H1 (cell line): ENCODE results near the gene CGNL1. TPM values are rescaled to one million over a fixed set of nuclear protein-coding genes. Genes with fewer than 3 reads are reported as not detected.

Source experiments
- CTCF ChIA-PET: fragments of 300-600 bp; sonication (Branson Sonifier 250); formaldehyde crosslinking; loops from one replicate; lab custom pipeline; 2021; ENCODE audit not compliant: partially characterized antibody; lab: Charles Lee
- POLR2A ChIA-PET: fragments of 300-600 bp; sonication (Branson Sonifier 250); formaldehyde crosslinking; loops from one replicate; lab custom pipeline; 2021; ENCODE audit warnings: inconsistent platforms; ENCODE audit not compliant: partially characterized antibody; lab: Charles Lee
- DNase-seq, 2 experiments: peaks; one replicate each; pipeline versions ENCODE4 v3.0.0 to v3.0.0-alpha.2; 2010 to 2022; ENCODE audit warnings: low spot score in 2 of 2, low read depth in 1 of 2, mixed read lengths in 1 of 2
- FAIRE-seq: peaks from 2 replicates; lab custom pipeline; 2011; peaks lifted over from hg19 to GRCh38; lab: Jason Lieb, UNC
- H2AFZ ChIP-seq: 2 replicates; pipeline ENCODE4 v1.8.1; 2012; ENCODE audit warnings: low read length, inconsistent platforms
- H2AK5ac ChIP-seq: 2 replicates; pipeline ENCODE4 v1.6.1; 2013; ENCODE audit warnings: low read depth, low read length
- H2BK120ac ChIP-seq: replicated peaks from 2 replicates; pipeline ENCODE3; 2013; ENCODE audit warnings: low read depth, low read length, inconsistent platforms
- H2BK12ac ChIP-seq: 2 replicates; pipeline ENCODE4 v1.6.1; 2013; ENCODE audit warnings: low read depth, low read length
- H2BK15ac ChIP-seq: 2 replicates; pipeline ENCODE4 v1.6.1; 2013; ENCODE audit warnings: low read length
- H2BK20ac ChIP-seq: 2 replicates; pipeline ENCODE4 v1.6.1; 2013; ENCODE audit warnings: low read length
- H2BK5ac ChIP-seq: 2 replicates; pipeline ENCODE4 v1.6.1; 2013; ENCODE audit warnings: low read depth, low read length
- H3K14ac ChIP-seq: 2 replicates; pipeline ENCODE4 v1.6.1; 2013; ENCODE audit warnings: inconsistent platforms; ENCODE audit not compliant: insufficient read length
- H3K18ac ChIP-seq: 2 replicates; pipeline ENCODE4 v1.6.1; 2013; ENCODE audit warnings: low read length; ENCODE audit errors: extremely low read depth
- H3K23ac ChIP-seq: 2 replicates; pipeline ENCODE4 v1.6.1; 2013; ENCODE audit warnings: inconsistent platforms; ENCODE audit not compliant: insufficient read length
- H3K23me2 ChIP-seq: 2 replicates; pipeline ENCODE4 v1.6.1; 2013; ENCODE audit warnings: low read depth, low read length
- H3K27ac ChIP-seq: 2 replicates; pipeline ENCODE4 v1.6.1; 2011; ENCODE audit warnings: low read depth, low read length, inconsistent platforms
- H3K27me3 ChIP-seq, 4 experiments: replicated peaks in 1 of 4; 1 replicate in 1 of 4; 2 replicates in 3 of 4; pipeline versions ENCODE4 v1.6.1 to v1.8.1; 2011 to 2013; ENCODE audit warnings: low read length in 3 of 4, mild to moderate bottlenecking in 3 of 4, inconsistent platforms in 2 of 4, mixed read lengths in 2 of 4, moderate library complexity in 1 of 4; ENCODE audit not compliant: control insufficient read depth in 3 of 4, insufficient read depth in 3 of 4; ENCODE audit errors: extremely low read depth in 1 of 4
- H3K36me3 ChIP-seq, 4 experiments: 2 replicates each; pipeline versions ENCODE4 v1.6.1 to v1.8.1; 2011 to 2013; ENCODE audit warnings: mild to moderate bottlenecking in 4 of 4, low read length in 3 of 4, moderate library complexity in 2 of 4, control low read depth in 1 of 4, inconsistent platforms in 1 of 4; ENCODE audit not compliant: insufficient read depth in 4 of 4, control insufficient read depth in 2 of 4
- H3K4ac ChIP-seq: replicated peaks from 2 replicates; pipeline ENCODE3; 2013; ENCODE audit warnings: low read length, low read depth, mixed read lengths, inconsistent platforms; ENCODE audit not compliant: insufficient read length
- H3K4me1 ChIP-seq, 4 experiments: replicated peaks in 1 of 4; 1 replicate in 1 of 4; 2 replicates in 3 of 4; pipeline versions ENCODE4 v1.6.1 to v1.8.1; 2011 to 2013; ENCODE audit warnings: low read length in 3 of 4, inconsistent platforms in 2 of 4, mixed read lengths in 1 of 4; ENCODE audit not compliant: insufficient read depth in 4 of 4, control insufficient read depth in 3 of 4
- H3K4me2 ChIP-seq, 2 experiments: 2 replicates each; pipeline versions ENCODE4 v1.6.1 to v1.8.1; 2011 to 2013; ENCODE audit warnings: low read depth in 2 of 2, low read length in 2 of 2, control low read depth in 1 of 2, inconsistent platforms in 1 of 2, mild to moderate bottlenecking in 1 of 2; ENCODE audit not compliant: insufficient read depth in 1 of 2
- H3K4me3 ChIP-seq, 4 experiments: fragments of 200-600, 300-600 bp in 1 of 4; sonication (generic), shearing (Covaris generic), sonication (Bioruptor Twin) in 1 of 4; 2 replicates each; pipeline versions ENCODE4 v1.5.1 to v1.8.1; 2011 to 2016; ENCODE audit warnings: low read length in 4 of 4, low read depth in 3 of 4, control low read depth in 2 of 4, inconsistent platforms in 2 of 4, mild to moderate bottlenecking in 2 of 4, mixed read lengths in 1 of 4, moderate library complexity in 1 of 4; ENCODE audit not compliant: insufficient read depth in 2 of 4; ENCODE audit errors: extremely low read depth in 1 of 4
- H3K56ac ChIP-seq: replicated peaks from 2 replicates; pipeline ENCODE3; 2013; ENCODE audit warnings: low read depth, mild to moderate bottlenecking, mixed read lengths, low read length, inconsistent platforms; ENCODE audit not compliant: insufficient read length
- H3K79me1 ChIP-seq: 2 replicates; pipeline ENCODE4 v1.6.1; 2013; ENCODE audit warnings: low read depth, low read length, control low read depth
- H3K79me2 ChIP-seq, 2 experiments: 2 replicates each; pipeline versions ENCODE4 v1.6.1 to v1.8.1; 2012 to 2013; ENCODE audit warnings: low read length in 2 of 2, mild to moderate bottlenecking in 2 of 2, inconsistent platforms in 1 of 2; ENCODE audit not compliant: insufficient read depth in 2 of 2, control insufficient read depth in 1 of 2
- H3K9ac ChIP-seq, 4 experiments: replicated peaks in 1 of 4; 1 replicate in 1 of 4; 2 replicates in 3 of 4; pipeline versions ENCODE4 v1.6.1 to v1.8.1; 2011 to 2013; ENCODE audit warnings: low read depth in 3 of 4, low read length in 3 of 4, control low read depth in 2 of 4, mild to moderate bottlenecking in 2 of 4, moderate library complexity in 2 of 4, inconsistent platforms in 1 of 4; ENCODE audit errors: extremely low read depth in 1 of 4
- H3K9me3 ChIP-seq, 2 experiments: 2 replicates each; pipeline versions ENCODE4 v1.6.1 to v1.8.1; 2012 to 2013; ENCODE audit warnings: mild to moderate bottlenecking in 2 of 2, moderate library complexity in 2 of 2, control low read depth in 1 of 2, inconsistent platforms in 1 of 2, low read depth in 1 of 2, low read length in 1 of 2, mixed read lengths in 1 of 2; ENCODE audit not compliant: insufficient read depth in 2 of 2
- H4K20me1 ChIP-seq, 2 experiments: replicated peaks in 1 of 2; 2 replicates each; pipeline versions ENCODE3 to v1.8.1; 2011 to 2013; ENCODE audit warnings: inconsistent platforms in 2 of 2, low read length in 2 of 2, mild to moderate bottlenecking in 1 of 2; ENCODE audit not compliant: insufficient read depth in 2 of 2, control insufficient read depth in 1 of 2
- H4K5ac ChIP-seq: 2 replicates; pipeline ENCODE4 v1.6.1; 2013; ENCODE audit warnings: low read length, low read depth, mixed read lengths, inconsistent platforms; ENCODE audit not compliant: insufficient read length
- H4K8ac ChIP-seq: 2 replicates; pipeline ENCODE4 v1.8.0; 2013; ENCODE audit warnings: mild to moderate bottlenecking, moderate library complexity, low read length, inconsistent platforms; ENCODE audit not compliant: insufficient read depth; ENCODE audit errors: extremely low read depth
- H4K91ac ChIP-seq: replicated peaks from 2 replicates; pipeline ENCODE3; 2013; ENCODE audit warnings: low read length, mixed read lengths, inconsistent platforms; ENCODE audit not compliant: insufficient read length
- BCL11A ChIP-seq, 2 experiments: IDR thresholded peaks; one replicate each; pipeline ENCODE4 v1.6.1; 2011; ENCODE audit warnings: low read depth in 2 of 2, low read length in 2 of 2, mild to moderate bottlenecking in 2 of 2
- FOSL1 ChIP-seq: IDR thresholded peaks from 2 replicates; pipeline ENCODE4 v1.6.1; 2011; ENCODE audit warnings: mild to moderate bottlenecking, low read depth, low read length, moderate library complexity; ENCODE audit not compliant: insufficient read depth
- GTF2F1 ChIP-seq: IDR thresholded peaks from 2 replicates; pipeline ENCODE4 v1.6.1; 2012; ENCODE audit warnings: low read depth, low read length, improper control_type of control experiment, borderline replicate concordance
- POU5F1 ChIP-seq: IDR thresholded peaks from 2 replicates; pipeline ENCODE4 v1.6.1; 2011; ENCODE audit warnings: low read depth, mild to moderate bottlenecking, low read length, moderate library complexity
- RXRA ChIP-seq: IDR thresholded peaks from 2 replicates; pipeline ENCODE4 v1.6.1; 2011; ENCODE audit warnings: low read depth, mild to moderate bottlenecking, low read length, moderate library complexity; ENCODE audit not compliant: insufficient read depth
- SAP30 ChIP-seq: fragments of 300-600 bp; sonication (generic); IDR thresholded peaks from 2 replicates; pipeline ENCODE4 v1.7.1; 2012; ENCODE audit warnings: low read length, moderate library complexity, mild to moderate bottlenecking, inconsistent platforms; ENCODE audit not compliant: insufficient read depth, insufficient replicate concordance
- SIX5 ChIP-seq: IDR thresholded peaks from 2 replicates; pipeline ENCODE4 v1.6.1; 2011; ENCODE audit warnings: mild to moderate bottlenecking, low read depth, low read length
- SP2 ChIP-seq: IDR thresholded peaks from 2 replicates; pipeline ENCODE4 v1.6.1; 2012; ENCODE audit warnings: mild to moderate bottlenecking, low read length, inconsistent platforms
- SP4 ChIP-seq: IDR thresholded peaks from 2 replicates; pipeline ENCODE4 v1.6.1; 2012; ENCODE audit warnings: low read length, inconsistent platforms
- TCF12 ChIP-seq: IDR thresholded peaks from 2 replicates; pipeline ENCODE4 v1.6.1; 2011; ENCODE audit warnings: low read depth, mild to moderate bottlenecking, low read length
- TEAD4 ChIP-seq: IDR thresholded peaks from 2 replicates; pipeline ENCODE4 v1.6.1; 2012; ENCODE audit warnings: low read depth, low read length, inconsistent platforms, mixed read lengths
- YY1 ChIP-seq: IDR thresholded peaks from 2 replicates; pipeline ENCODE4 v1.6.1; 2011; ENCODE audit warnings: low read depth, mild to moderate bottlenecking, low read length
- ZNF274 ChIP-seq: IDR thresholded peaks from 2 replicates; pipeline ENCODE4 v1.7.0; 2012; ENCODE audit warnings: low read length, borderline replicate concordance; ENCODE audit errors: extremely low read depth
- WGBS, 2 experiments: shearing (Covaris generic) in 1 of 2; methylation state at CpG; one replicate each; pipeline versions ENCODE4 v1.1.6 to v1.1.7; 2013 to 2015; ENCODE audit warnings: low lambda C conversion rate in 2 of 2, mixed read lengths in 2 of 2, inconsistent platforms in 1 of 2, low coverage in 1 of 2, missing lambda C conversion rate in 1 of 2; ENCODE audit not compliant: insufficient replicate concordance in 2 of 2, insufficient coverage in 1 of 2, insufficient read length in 1 of 2; ENCODE audit errors: extremely low coverage in 1 of 2, missing lambda C conversion rate in 1 of 2; 5-methylcytosine and 5-hydroxymethylcytosine counted together
- polyA plus RNA-seq, 7 experiments: library from polyadenylated mRNA; depleted of rRNA in 3 of 7; stranded (reverse) in 5 of 7; unstranded in 2 of 7; fragments of >200 nt in 5 of 7; fragments of 200-250 nt in 2 of 7; gene quantifications; 1 replicate in 5 of 7; 2 replicates in 1 of 7; 4 replicates in 1 of 7; pipeline versions ENCODE4 v1.2.1 to v1.2.3, GENCODE V29; 2011 to 2013; ENCODE audit warnings: missing spikeins in 2 of 7, mixed read lengths in 2 of 7
- total RNA-seq: library from RNA; stranded (reverse); fragmentation: NEBNext Ultra II Directional; extraction: Animal tissue kit (Norgen Biotek cat#: 25700); gene quantifications from 2 replicates; pipeline ENCODE4 v1.2.1, GENCODE V29; 2021

The CGNL1 gene
- total and polyA plus RNA-seq, 2 of the 8 experiments (the other 6 are each of a cell fraction or from before 2014, with no cell fraction given): 21.8 to 75.6 TPM

GRCh38 chr15:57598346-57598745, 222.0 kb downstream of the CGNL1 start:
- FAIRE-seq: no peak
- no peak for DNase-seq

More at GRCh38 chr15:57598346-57598745, 222.0 kb downstream of the CGNL1 start:
- Histone ChIP-seq H3K36me3 (no peaks in the 10 kb centered on the region), H2BK5ac (no peak overlapping the region), H3K4me2 (no peak overlapping the region), H3K79me1 (no peaks in the 10 kb centered on the region), H2AFZ (no peak overlapping the region), H3K18ac (no peak overlapping the region), H4K8ac (no peak overlapping the region), H3K23me2 (no peaks in the 10 kb centered on the region), H4K5ac (no peak overlapping the region), H3K23ac (no peak overlapping the region), H2BK15ac (no peak overlapping the region), H3K4me3 (no peak overlapping the region), H2AK5ac (no peak overlapping the region), H2BK12ac (no peak overlapping the region), H4K91ac (no peak overlapping the region), H3K27me3 (no peaks in the 10 kb centered on the region), H3K4ac (no peak overlapping the region), H2BK20ac (no peak overlapping the region), H3K9me3 (no peaks in the 10 kb centered on the region), H3K56ac (no peak overlapping the region), H4K20me1 (no peaks in the 10 kb centered on the region), H3K79me2 (no peaks in the 10 kb centered on the region), H3K9ac (no peak overlapping the region), H3K4me1 (peaks cover 0 to 5% (median 1%) of the 10 kb centered on the region in 4 experiments; a peak in 3 of 7 replicates), H2BK120ac (no peak overlapping the region), H3K14ac (no peak overlapping the region), H3K27ac (no peak overlapping the region)
- TF ChIP-seq SP4 (no peak), RXRA (no peak), TEAD4 (no peak), YY1 (no peak), ZNF274 (no peak), SIX5 (no peak), POU5F1 (no peak), SP2 (no peak), GTF2F1 (no peak), BCL11A (IDR thresholded peaks at IDR 0.05; ENCODE audit: low read depth in 2 of 2, low read length in 2 of 2) (no peak), SAP30 (no peak), FOSL1 (no peak), TCF12 (no peak)
- WGBS, 2 experiments: 88% methylated on average over 5 of the region's 5 CpGs; no CpG with 5 or more reads in 1 of the 2 experiments
- CTCF ChIA-PET: interaction anchor here (0.7 to 5.1 kb wide), 8 partner anchors 8 to 43 kb away, joined by 3 to 27 read pairs (median 4); no protein-coding TSS in a partner anchor
- POLR2A ChIA-PET: no interaction called here
